HEK293 (cell line): ENCODE results near the gene TSPAN17.
A peak's percentile ranks its signal among the peaks of the same experiment; 100 is the strongest.

Source experiments
- CTCF ChIA-PET: fragments of 350-600 bp; formaldehyde crosslinking; extraction: SDS; loops from one replicate; lab custom pipeline; 2021; ENCODE audit warnings: antibody characterized with exemption; lab: Yijun Ruan, JAX
- POLR2A ChIA-PET: fragments of 300-600 bp; formaldehyde crosslinking; extraction: SDS; loops from one replicate; lab custom pipeline; 2020; ENCODE audit warnings: antibody characterized with exemption, inconsistent platforms; lab: Yijun Ruan, JAX
- H3K27ac ChIP-seq: fragments of 200-500 bp; sonication (Bioruptor generic); 2 replicates; pipeline ENCODE4 v1.5.1; 2014; ENCODE audit warnings: low read depth, low read length, control low read depth, inconsistent platforms; ENCODE audit errors: extremely low read depth
- H3K36me3 ChIP-seq, 2 experiments: fragments of 200-500 bp in 1 of 2; sonication (Bioruptor generic) in 1 of 2; 1 replicate in 1 of 2; 2 replicates in 1 of 2; pipeline ENCODE4 v1.5.1; 2014 to 2017; ENCODE audit warnings: inconsistent platforms in 2 of 2, low read length in 2 of 2; ENCODE audit not compliant: control insufficient read depth in 2 of 2, insufficient read depth in 1 of 2
- H3K4me1 ChIP-seq: fragments of 200-500 bp; sonication (Bioruptor generic); 2 replicates; pipeline ENCODE4 v1.5.1; 2014; ENCODE audit warnings: mild to moderate bottlenecking, low read length, inconsistent platforms; ENCODE audit not compliant: control insufficient read depth, insufficient read depth
- H3K4me3 ChIP-seq: 2 replicates; pipeline ENCODE4 v1.5.1; 2011; ENCODE audit warnings: low read depth, mild to moderate bottlenecking, control low read depth, low read length, moderate library complexity
- H3K9me3 ChIP-seq: fragments of 200-500 bp; sonication (Bioruptor generic); 2 replicates; pipeline ENCODE4 v1.5.1; 2014; ENCODE audit warnings: low read depth, low read length, inconsistent platforms; ENCODE audit not compliant: control insufficient read depth, insufficient read depth
- ELK4 ChIP-seq: IDR thresholded peaks from 2 replicates; pipeline ENCODE4 v1.6.1; 2011; ENCODE audit warnings: mild to moderate bottlenecking, low read depth, low read length, borderline replicate concordance
- FEZF1 ChIP-seq: fragments of 450-650 bp; formaldehyde crosslinking; IDR thresholded peaks from 2 replicates; pipeline ENCODE4 v1.5.1; 2016; ENCODE audit warnings: missing biosample characterization, missing genetic modification characterization
- GLI2 ChIP-seq: fragments of 450-650 bp; formaldehyde crosslinking; IDR thresholded peaks from 2 replicates; pipeline ENCODE4; 2017; ENCODE audit warnings: missing biosample characterization, missing genetic modification characterization, low read depth, borderline replicate concordance
- GLIS1 ChIP-seq: fragments of 450-650 bp; formaldehyde crosslinking; IDR thresholded peaks from 2 replicates; pipeline ENCODE4 v1.5.1; 2016; ENCODE audit warnings: missing biosample characterization, missing genetic modification characterization
- KLF1 ChIP-seq: fragments of 450-650 bp; formaldehyde crosslinking; IDR thresholded peaks from 2 replicates; pipeline ENCODE4 v1.5.1; 2016; ENCODE audit warnings: missing biosample characterization, missing genetic modification characterization
- MYNN ChIP-seq: fragments of 450-650 bp; formaldehyde crosslinking; IDR thresholded peaks from 2 replicates; pipeline ENCODE4 v1.5.1; 2016; ENCODE audit warnings: missing biosample characterization, missing genetic modification characterization, borderline replicate concordance
- PRDM6 ChIP-seq: fragments of 450-650 bp; formaldehyde crosslinking; IDR thresholded peaks from 2 replicates; pipeline ENCODE4 v1.5.1; 2017; ENCODE audit warnings: missing biosample characterization, missing genetic modification characterization
- REPIN1 ChIP-seq: fragments of 450-650 bp; formaldehyde crosslinking; IDR thresholded peaks from 2 replicates; pipeline ENCODE4 v1.5.1; 2017; ENCODE audit warnings: missing biosample characterization, missing genetic modification characterization, low read depth
- SCRT1 ChIP-seq: fragments of 450-650 bp; formaldehyde crosslinking; IDR thresholded peaks from 2 replicates; pipeline ENCODE4 v1.5.1; 2016; ENCODE audit warnings: missing biosample characterization, missing genetic modification characterization, borderline replicate concordance
- ZBTB20 ChIP-seq: fragments of 450-650 bp; formaldehyde crosslinking; IDR thresholded peaks from 2 replicates; pipeline ENCODE4 v1.5.1; 2016; ENCODE audit warnings: missing biosample characterization, missing genetic modification characterization
- ZBTB48 ChIP-seq: fragments of 450-650 bp; formaldehyde crosslinking; IDR thresholded peaks from 2 replicates; pipeline ENCODE4 v1.5.1; 2016; ENCODE audit warnings: missing biosample characterization, missing genetic modification characterization
- ZBTB8A ChIP-seq: fragments of 450-650 bp; formaldehyde crosslinking; IDR thresholded peaks from 2 replicates; pipeline ENCODE4 v1.5.1; 2016; ENCODE audit warnings: missing biosample characterization, missing genetic modification characterization
- ZFP69B ChIP-seq: fragments of 450-650 bp; formaldehyde crosslinking; IDR thresholded peaks from 2 replicates; pipeline ENCODE4 v1.5.1; 2016; ENCODE audit warnings: missing biosample characterization, missing genetic modification characterization
- ZNF114 ChIP-seq: fragments of 450-650 bp; formaldehyde crosslinking; IDR thresholded peaks from 2 replicates; pipeline ENCODE4 v1.5.0; 2017; ENCODE audit warnings: missing biosample characterization, missing genetic modification characterization
- ZNF223 ChIP-seq: fragments of 450-650 bp; formaldehyde crosslinking; IDR thresholded peaks from 2 replicates; pipeline ENCODE4 v1.5.1; 2016; ENCODE audit warnings: missing biosample characterization, missing genetic modification characterization
- ZNF23 ChIP-seq: fragments of 450-650 bp; formaldehyde crosslinking; IDR thresholded peaks from 2 replicates; pipeline ENCODE4 v1.5.1; 2016; ENCODE audit warnings: missing biosample characterization, missing genetic modification characterization, borderline replicate concordance
- ZNF266 ChIP-seq: fragments of 450-650 bp; formaldehyde crosslinking; IDR thresholded peaks from 2 replicates; pipeline ENCODE4 v1.5.1; 2016; ENCODE audit warnings: missing biosample characterization, missing genetic modification characterization, low read depth
- ZNF311 ChIP-seq: fragments of 450-650 bp; formaldehyde crosslinking; IDR thresholded peaks from 2 replicates; pipeline ENCODE4 v1.5.1; 2017; ENCODE audit warnings: missing biosample characterization, missing genetic modification characterization, borderline replicate concordance
- ZNF324 ChIP-seq: fragments of 450-650 bp; formaldehyde crosslinking; IDR thresholded peaks from 2 replicates; pipeline ENCODE4 v1.5.1; 2016; ENCODE audit warnings: missing biosample characterization, missing genetic modification characterization
- ZNF529 ChIP-seq: fragments of 450-650 bp; formaldehyde crosslinking; IDR thresholded peaks from 2 replicates; pipeline ENCODE4 v1.5.1; 2017; ENCODE audit warnings: missing genetic modification characterization, missing biosample characterization; ENCODE audit not compliant: insufficient replicate concordance
- ZNF544 ChIP-seq: fragments of 450-650 bp; formaldehyde crosslinking; IDR thresholded peaks from 2 replicates; pipeline ENCODE4 v1.5.0; 2017; ENCODE audit warnings: missing biosample characterization, missing genetic modification characterization
- ZNF596 ChIP-seq: fragments of 450-650 bp; IDR thresholded peaks from 2 replicates; pipeline ENCODE4 v1.5.0; 2018; ENCODE audit warnings: missing biosample characterization, mild to moderate bottlenecking, missing genetic modification characterization, moderate library complexity
- ZNF610 ChIP-seq: fragments of 450-650 bp; formaldehyde crosslinking; IDR thresholded peaks from 2 replicates; pipeline ENCODE4 v1.5.1; 2016; ENCODE audit warnings: missing biosample characterization, missing genetic modification characterization, borderline replicate concordance
- ZNF692 ChIP-seq: fragments of 450-650 bp; formaldehyde crosslinking; IDR thresholded peaks from 2 replicates; pipeline ENCODE4 v1.5.1; 2016; ENCODE audit warnings: missing biosample characterization, missing genetic modification characterization
- ZNF707 ChIP-seq: fragments of 450-650 bp; formaldehyde crosslinking; IDR thresholded peaks from 2 replicates; pipeline ENCODE4 v1.5.1; 2016; ENCODE audit warnings: missing biosample characterization, missing genetic modification characterization
- TF ChIP-seq, protein P1 (sequence below): fragments of 450-650 bp; formaldehyde crosslinking; IDR thresholded peaks from 2 replicates; pipeline ENCODE4 v1.5.1; 2016; ENCODE audit warnings: missing biosample characterization, missing genetic modification characterization
- TF ChIP-seq, protein P2 (sequence below): fragments of 450-650 bp; formaldehyde crosslinking; IDR thresholded peaks from 2 replicates; pipeline ENCODE4 v1.5.1; 2016; ENCODE audit warnings: missing biosample characterization, missing genetic modification characterization, borderline replicate concordance
- TF ChIP-seq, protein P3 (sequence below): fragments of 450-650 bp; formaldehyde crosslinking; IDR thresholded peaks from 2 replicates; pipeline ENCODE4 v1.5.1; 2016; ENCODE audit warnings: missing biosample characterization, missing genetic modification characterization

Gene TSPAN17

GRCh38 chr5:176626876-176627236 lies 20.4 kb upstream of the TSPAN17 start:
- ChIA-PET POLR2A (no interaction called here), CTCF (interaction anchor here (1.0 kb wide), 1 partner anchor 31 kb away, joined by 4 read pairs; no protein-coding TSS in a partner anchor)
- no peak overlapping the region for H3K27ac ChIP-seq
- TF ChIP-seq GLI2 (no peak), ZNF23 (tag by site-specific recombination) (no peak), ZBTB8A (tag by site-specific recombination) (no peak), ZNF692 (0 out of 2 replicates have a peak, but pooled peaks have one; percentile 40), ZNF311 (tag by site-specific recombination) (no peak), ZNF114 (no peak), FEZF1 (tag by site-specific recombination) (no peak), ZNF266 (tag by site-specific recombination) (no peak), SCRT1 (tag by site-specific recombination) (no peak), ZNF596 (no peak), ZNF544 (no peak), ZNF223 (tag by site-specific recombination) (0 out of 2 replicates have a peak, but pooled peaks have one; percentile 46), MYNN (tag by site-specific recombination) (no peak), ZNF610 (tag by site-specific recombination) (no peak), ZBTB48 (tag by site-specific recombination) (no peak), ZNF324 (tag by site-specific recombination) (no peak), ELK4 (no peak), GLIS1 (peak; percentile 55), REPIN1 (no peak), ZNF707 (no peak), ZBTB20 (tag by site-specific recombination) (no peak), KLF1 (tag by site-specific recombination) (peak; percentile 88), PRDM6 (no peak), ZNF529 (tag by site-specific recombination) (no peak), ZFP69B (tag by site-specific recombination) (no peak)
- TF ChIP-seq, protein P1, sequence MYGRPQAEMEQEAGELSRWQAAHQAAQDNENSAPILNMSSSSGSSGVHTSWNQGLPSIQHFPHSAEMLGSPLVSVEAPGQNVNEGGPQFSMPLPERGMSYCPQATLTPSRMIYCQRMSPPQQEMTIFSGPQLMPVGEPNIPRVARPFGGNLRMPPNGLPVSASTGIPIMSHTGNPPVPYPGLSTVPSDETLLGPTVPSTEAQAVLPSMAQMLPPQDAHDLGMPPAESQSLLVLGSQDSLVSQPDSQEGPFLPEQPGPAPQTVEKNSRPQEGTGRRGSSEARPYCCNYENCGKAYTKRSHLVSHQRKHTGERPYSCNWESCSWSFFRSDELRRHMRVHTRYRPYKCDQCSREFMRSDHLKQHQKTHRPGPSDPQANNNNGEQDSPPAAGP (tag by site-specific recombination): peak; percentile 50
- TF ChIP-seq, protein P2, sequence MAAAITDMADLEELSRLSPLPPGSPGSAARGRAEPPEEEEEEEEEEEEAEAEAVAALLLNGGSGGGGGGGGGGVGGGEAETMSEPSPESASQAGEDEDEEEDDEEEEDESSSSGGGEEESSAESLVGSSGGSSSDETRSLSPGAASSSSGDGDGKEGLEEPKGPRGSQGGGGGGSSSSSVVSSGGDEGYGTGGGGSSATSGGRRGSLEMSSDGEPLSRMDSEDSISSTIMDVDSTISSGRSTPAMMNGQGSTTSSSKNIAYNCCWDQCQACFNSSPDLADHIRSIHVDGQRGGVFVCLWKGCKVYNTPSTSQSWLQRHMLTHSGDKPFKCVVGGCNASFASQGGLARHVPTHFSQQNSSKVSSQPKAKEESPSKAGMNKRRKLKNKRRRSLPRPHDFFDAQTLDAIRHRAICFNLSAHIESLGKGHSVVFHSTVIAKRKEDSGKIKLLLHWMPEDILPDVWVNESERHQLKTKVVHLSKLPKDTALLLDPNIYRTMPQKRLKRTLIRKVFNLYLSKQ (tag by site-specific recombination): no peak
- TF ChIP-seq, protein P3, sequence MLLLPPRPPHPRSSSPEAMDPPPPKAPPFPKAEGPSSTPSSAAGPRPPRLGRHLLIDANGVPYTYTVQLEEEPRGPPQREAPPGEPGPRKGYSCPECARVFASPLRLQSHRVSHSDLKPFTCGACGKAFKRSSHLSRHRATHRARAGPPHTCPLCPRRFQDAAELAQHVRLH (tag by site-specific recombination): no peak
- no peaks in the 10 kb centered on the region for H3K9me3 ChIP-seq
- peaks cover 6% of the 10 kb centered on the region; the same call in 1 of the 2 replicates for H3K4me1 ChIP-seq
- no peak overlapping the region for H3K4me3 ChIP-seq
- H3K36me3 ChIP-seq: no peaks in the 10 kb centered on the region
